Right cardiac atrium (tissue), 5 donors: Measurements from ENCODE around the gene RBBP7. TPM values are rescaled to one million over a fixed set of nuclear protein-coding genes. Genes with fewer than 3 reads are reported as not detected.
A peak's percentile ranks its signal among the peaks of the same experiment; 100 is the strongest.

ENCODE experiments used
- ATAC-seq, 2 donors: fragments of 200-7000 bp; cut with Tn5 transposase; one replicate each; pipeline versions ENCODE4 v1.8.0 to v1.9.1; 2020; ENCODE audit warnings: moderate library complexity in 2 of 2, mild to moderate bottlenecking in 1 of 2
- DNase-seq, 3 donors: peaks; one replicate each; pipeline ENCODE4 v3.0.0-alpha.2; 2020
- H3K27ac ChIP-seq: one replicate; pipeline ENCODE4 v1.5.1; 2013; ENCODE audit warnings: mild to moderate bottlenecking, low read length, control low read depth, moderate library complexity
- H3K27me3 ChIP-seq: one replicate; pipeline ENCODE4 v1.6.1; 2013; ENCODE audit not compliant: control insufficient read depth, insufficient read depth
- H3K4me1 ChIP-seq: one replicate; pipeline ENCODE4 v1.6.1; 2013; ENCODE audit warnings: low read length; ENCODE audit not compliant: control insufficient read depth, insufficient read depth
- H3K4me3 ChIP-seq: one replicate; pipeline ENCODE4 v1.5.1; 2013; ENCODE audit warnings: low read length, control low read depth
- H3K9me3 ChIP-seq: one replicate; pipeline ENCODE4 v1.6.1; 2013; ENCODE audit warnings: low read length; ENCODE audit not compliant: control insufficient read depth
- WGBS: extraction: QIAGEN DNeasy Blood & Tissue Kit; methylation state at CpG from one replicate; pipeline ENCODE4 v1.1.7; 2013; 5-methylcytosine and 5-hydroxymethylcytosine counted together
- intact Hi-C, 4 donors: fragments of 100-400 bp; cut with DNase I; formaldehyde crosslinking; loops; one replicate each; pipeline versions ENCODE4 v1.11.0 to v1.14.0; 2022 to 2023
- long read RNA-seq, 4 donors: library from polyadenylated mRNA; unstranded; transcript quantifications; one replicate each; pipeline ENCODE4 v2.0.0, GENCODE V29; 2020 to 2021
- polyA plus RNA-seq: library from polyadenylated mRNA; stranded (reverse); fragments of 200-250 nt; gene quantifications from one replicate; pipeline ENCODE4 v1.2.3, GENCODE V29; 2013
- total RNA-seq, 4 donors: library from RNA; stranded (reverse); fragmentation: NEBNext Ultra II Directional; extraction: Animal tissue kit (Norgen Biotek cat#: 25700); gene quantifications; one replicate each; pipeline ENCODE4 v1.2.1, GENCODE V29; 2021
- donor health status: healthy with polysubstance abuse.
- donor health status: DM: no; HTN: yes; CAD: no.
- donor health status: DM: no; HTN: no; CAD: no.
- donor health status: DM: no; HTN: yes; CAD: no; lungs with severe emphysema.
- donor health status: DM: yes; HTN: yes; CAD: no.

The RBBP7 gene
- total RNA-seq = 10 to 100 TPM; 86.9 to 99.3 (median 92.3) TPM
- polyA plus RNA-seq = 118 TPM
- long read RNA-seq, donor 1, transcript RBBP7-203 (12 exons, 2,333 nt) = major isoform, 190 of 245 reads
- long read RNA-seq, donor 1, transcript RBBP7-202 (12 exons, 2,036 nt) = minor isoform, 17 of 245 reads
- long read RNA-seq, donor 1, transcript RBBP7-204 (12 exons, 1,904 nt) = minor isoform, 8 of 245 reads
- long read RNA-seq, donor 1, partial matches to known transcripts = 4 of 245 reads
- long read RNA-seq, donor 1, other reads (novel, unspliced or antisense) = 26 of 245 reads
- long read RNA-seq, donor 2, transcript RBBP7-204 (12 exons, 1,904 nt) = minor isoform, 7 of 99 reads
- long read RNA-seq, donor 2, transcript RBBP7-203 (12 exons, 2,333 nt) = major isoform, 76 of 99 reads
- long read RNA-seq, donor 2, transcript RBBP7-202 (12 exons, 2,036 nt) = minor isoform, 6 of 99 reads
- long read RNA-seq, donor 2, partial matches to known transcripts = 3 of 99 reads
- long read RNA-seq, donor 2, other reads (novel, unspliced or antisense) = 7 of 99 reads
- long read RNA-seq, donor 3, transcript RBBP7-203 (12 exons, 2,333 nt) = major isoform, 412 of 502 reads
- long read RNA-seq, donor 3, transcript RBBP7-204 (12 exons, 1,904 nt) = minor isoform, 16 of 502 reads
- long read RNA-seq, donor 3, transcript RBBP7-202 (12 exons, 2,036 nt) = minor isoform, 36 of 502 reads
- long read RNA-seq, donor 3, partial matches to known transcripts = 11 of 502 reads
- long read RNA-seq, donor 3, other reads (novel, unspliced or antisense) = 26 of 502 reads
- long read RNA-seq, donor 4, transcript RBBP7-202 (12 exons, 2,036 nt) = minor isoform, 6 of 102 reads
- long read RNA-seq, donor 4, transcript RBBP7-203 (12 exons, 2,333 nt) = major isoform, 87 of 102 reads
- long read RNA-seq, donor 4, partial matches to known transcripts = 1 of 102 reads
- long read RNA-seq, donor 4, other reads (novel, unspliced or antisense) = 5 of 102 reads

DNA sequence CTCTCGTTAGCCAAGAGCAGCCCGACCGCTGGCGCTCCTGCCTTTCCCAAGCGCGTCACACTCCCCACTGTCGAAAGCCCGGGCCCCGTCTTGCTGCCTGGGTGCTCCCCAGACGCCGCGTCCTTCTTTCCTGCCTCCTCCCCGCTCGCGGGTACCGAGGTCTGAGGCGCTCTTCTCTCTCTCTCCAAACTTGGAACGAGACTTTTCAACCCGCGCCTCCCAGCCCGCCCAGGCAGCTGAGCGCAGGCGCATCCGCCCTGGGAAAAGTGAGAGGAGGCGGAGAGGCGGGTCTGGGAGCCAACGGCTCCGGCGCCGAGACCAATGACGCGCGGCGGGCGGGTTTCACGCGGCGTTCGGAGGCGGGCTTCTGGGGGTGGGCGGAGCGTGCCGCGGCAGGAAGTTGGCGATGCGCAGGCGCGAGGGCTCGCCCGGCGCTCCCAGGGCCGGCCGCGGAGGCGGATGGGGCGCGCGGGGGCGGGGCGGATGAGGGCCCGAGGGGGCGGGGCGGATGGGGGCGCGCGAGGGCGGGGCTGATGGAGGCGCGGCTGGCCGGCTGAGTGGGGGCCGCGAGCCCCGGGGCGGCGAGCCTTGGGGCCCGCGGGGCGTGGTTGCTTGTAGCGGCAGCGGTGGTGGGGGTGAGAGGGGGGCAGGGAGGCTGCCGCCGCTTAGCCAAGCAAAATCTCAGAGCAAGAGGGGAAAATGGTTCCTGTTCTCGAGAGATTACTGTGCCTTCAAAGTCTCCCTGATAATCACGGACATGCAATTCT, at the start of gene RBBP7:
TSS of gene RBBP7 (minus strand) at position 268 of the 767 bp plus-strand sequence. CDS start 309 bp downstream, outside the sequence.
- WGBS = under 1% methylated on average over 74 of the region's 84 CpGs
- H3K9me3 ChIP-seq = no peaks in the 10 kb centered on the region
- peak within 1 kb of the TSS; percentile 99 for H3K27ac ChIP-seq
- DNase-seq (peak; percentile 95 to 98 (median 96)), ATAC-seq (peak; percentile 98)
- H3K4me1 ChIP-seq = no peaks in the 10 kb centered on the region
- intact Hi-C loops = no loop called here
- peak within 1 kb of the TSS; percentile 95 for H3K4me3 ChIP-seq
- no peaks in the 10 kb centered on the region for H3K27me3 ChIP-seq

- DNase-seq = no peak
- Histone ChIP-seq H3K27ac (no peak overlapping the region), H3K27me3 (no peaks in the 10 kb centered on the region)
Measured at GRCh38 chrX:16918979-16919378, 48.8 kb upstream of the RBBP7 start.

DNA sequence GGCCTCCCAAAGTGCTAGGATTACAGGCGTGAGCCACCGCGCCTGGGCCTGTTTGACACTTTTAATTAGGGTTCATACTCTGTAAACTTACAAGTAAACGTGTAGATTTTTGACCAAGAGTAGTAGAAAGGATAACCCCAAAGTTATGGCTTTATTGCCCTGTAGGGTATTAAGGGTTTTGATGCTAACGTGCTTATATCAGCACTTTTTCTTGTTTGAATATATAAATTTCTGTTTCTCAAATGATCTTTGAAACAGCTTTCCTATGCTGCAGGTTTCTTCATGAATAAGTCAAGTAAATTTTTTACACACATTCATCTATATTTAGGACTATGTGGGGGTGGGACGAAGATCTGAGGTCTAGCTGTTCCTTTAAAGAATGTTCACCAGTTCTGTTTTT, 47.0 kb upstream of the RBBP7 start:
- Histone ChIP-seq H3K4me1 (no peaks in the 10 kb centered on the region), H3K27me3 (no peaks in the 10 kb centered on the region), H3K4me3 (no peak overlapping the region), H3K27ac (no peak overlapping the region), H3K9me3 (no peaks in the 10 kb centered on the region)
- 95% methylated on average over 6 of the region's 6 CpGs for WGBS
- no peak for ATAC-seq
- no peak for DNase-seq
- intact Hi-C loops = no loop called here

More at GRCh38 chrX:16918979-16919378, 48.8 kb upstream of the RBBP7 start:
- Histone ChIP-seq H3K4me3 (no peak overlapping the region), H3K9me3 (no peaks in the 10 kb centered on the region), H3K4me1 (no peaks in the 10 kb centered on the region)
- ATAC-seq = no peak
- intact Hi-C loops = no loop called here

- Histone ChIP-seq H3K4me1 (no peaks in the 10 kb centered on the region), H3K9me3 (no peaks in the 10 kb centered on the region), H3K27me3 (no peaks in the 10 kb centered on the region), H3K4me3 (no peak overlapping the region), H3K27ac (no peak overlapping the region)
- intact Hi-C loops = no loop called here
- 86% methylated on average over 5 of the region's 5 CpGs for WGBS
- no peak for ATAC-seq
- DNase-seq = no peak
Measured at GRCh38 chrX:16916561-16916960, 46.4 kb upstream of the RBBP7 start.

DNA sequence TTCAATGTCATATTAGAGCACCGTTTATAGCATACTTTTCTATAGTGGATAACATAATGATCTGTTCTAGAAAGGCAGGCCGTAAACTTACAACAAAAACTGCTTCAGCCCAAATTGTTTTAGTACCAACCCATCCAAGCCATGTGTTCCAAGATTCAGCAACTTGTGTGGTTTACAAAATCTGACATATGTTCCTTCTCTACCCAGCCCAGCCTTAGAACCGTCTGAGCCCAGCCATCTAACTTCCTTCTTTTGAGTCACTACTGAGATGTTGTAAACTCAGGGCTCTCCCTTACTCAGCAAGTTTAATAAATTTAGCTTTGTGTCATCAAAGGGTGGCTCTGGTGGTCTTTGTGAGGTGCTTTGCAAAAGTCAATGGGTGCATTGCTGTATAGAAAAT, 43.9 kb upstream of the RBBP7 start:
- no peak for ATAC-seq
- intact Hi-C loops = no loop called here
- no peak for DNase-seq
- 74% methylated on average over 3 of the region's 3 CpGs for WGBS
- Histone ChIP-seq H3K9me3 (no peaks in the 10 kb centered on the region), H3K27me3 (no peaks in the 10 kb centered on the region), H3K4me3 (no peak overlapping the region), H3K27ac (no peak overlapping the region), H3K4me1 (no peaks in the 10 kb centered on the region)

DNA sequence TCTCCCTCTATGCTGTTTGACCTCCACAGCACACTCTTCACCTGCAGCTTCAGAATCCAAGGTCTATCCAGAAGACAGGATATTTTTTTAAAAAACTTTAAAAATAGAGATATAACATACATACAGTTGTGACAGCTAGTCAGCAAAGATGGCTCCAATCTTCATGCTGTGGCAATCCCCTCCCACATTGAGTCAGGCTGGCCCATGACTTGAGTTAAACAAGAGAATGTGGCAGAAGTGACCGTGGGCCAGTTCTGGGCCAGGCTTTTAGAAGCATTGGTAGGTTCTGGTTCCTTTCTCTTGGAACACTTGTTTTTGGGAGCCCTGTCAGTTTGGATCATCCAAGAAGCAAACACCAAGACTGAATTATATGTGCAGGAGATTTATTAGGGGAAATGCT, 40.2 kb upstream of the RBBP7 start:
- WGBS = 87% methylated on average over 1 of the region's 1 CpG
- intact Hi-C loops = no loop called here
- no peaks in the 10 kb centered on the region for H3K27me3 ChIP-seq
- DNase-seq (no peak), ATAC-seq (no peak)
- H3K4me3 ChIP-seq = no peak overlapping the region
- no peaks in the 10 kb centered on the region for H3K4me1 ChIP-seq
- no peak overlapping the region for H3K27ac ChIP-seq
- H3K9me3 ChIP-seq = no peaks in the 10 kb centered on the region

DNA sequence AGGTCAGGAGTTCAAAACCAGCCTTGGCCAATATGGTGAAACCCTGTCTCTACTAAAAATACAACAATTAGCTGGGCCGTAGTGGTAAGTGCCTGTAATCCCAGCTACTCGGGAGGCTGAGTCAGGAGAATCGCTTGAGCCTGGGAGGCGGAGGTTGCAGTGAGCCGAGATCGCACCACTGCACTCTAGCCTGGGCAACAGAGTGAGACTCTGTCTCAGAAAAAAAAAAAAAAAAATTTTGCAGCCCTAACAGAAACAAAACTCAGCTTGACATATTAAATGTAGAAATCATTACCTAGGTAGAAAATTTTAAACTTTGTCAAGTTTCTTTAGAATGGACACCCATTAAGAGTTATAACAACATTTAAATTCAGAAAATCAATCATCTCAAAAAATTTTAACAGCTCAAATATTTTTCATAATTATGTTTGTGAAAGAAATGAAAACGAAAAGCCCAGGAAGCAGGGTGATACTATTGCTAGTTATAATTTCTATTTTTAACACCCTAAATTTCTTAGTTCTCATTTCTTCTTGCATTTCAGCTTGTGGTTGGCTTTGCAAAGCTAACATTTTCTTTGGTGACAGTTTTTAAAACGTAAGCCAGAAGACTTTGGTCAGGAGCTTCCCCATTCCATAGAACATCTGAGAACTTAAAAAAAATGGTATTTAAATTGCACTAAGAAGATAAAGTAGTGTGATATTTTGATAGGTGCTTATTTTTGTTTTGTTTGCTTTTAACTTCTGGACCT, 33.3 kb upstream of the RBBP7 start:
- DNase-seq = no peak

GRCh38 chrX:16897445-16897844, 27.3 kb upstream of the RBBP7 start:
- no peaks in the 10 kb centered on the region for H3K9me3 ChIP-seq
- no peaks in the 10 kb centered on the region for H3K27me3 ChIP-seq
- no peaks in the 10 kb centered on the region for H3K4me1 ChIP-seq
- 77% methylated on average over 2 of the region's 2 CpGs for WGBS
- ATAC-seq (no peak), DNase-seq (no peak)
- no peak overlapping the region for H3K4me3 ChIP-seq
- H3K27ac ChIP-seq = no peak overlapping the region
- intact Hi-C loops = loop anchor here in 1 of 4 donors (10.0 kb wide), 1 partner anchor 147 kb away; no protein-coding TSS in a partner anchor

More for the DNA sequence above, 33.3 kb upstream of the RBBP7 start:
- H3K9me3 ChIP-seq = no peaks in the 10 kb centered on the region
- H3K27ac ChIP-seq = no peak overlapping the region
- 75% methylated on average over 8 of the region's 8 CpGs for WGBS
- H3K4me3 ChIP-seq = no peak overlapping the region
- no peak for ATAC-seq
- no peaks in the 10 kb centered on the region for H3K27me3 ChIP-seq
- H3K4me1 ChIP-seq = no peaks in the 10 kb centered on the region
- intact Hi-C loops = no loop called here

DNA sequence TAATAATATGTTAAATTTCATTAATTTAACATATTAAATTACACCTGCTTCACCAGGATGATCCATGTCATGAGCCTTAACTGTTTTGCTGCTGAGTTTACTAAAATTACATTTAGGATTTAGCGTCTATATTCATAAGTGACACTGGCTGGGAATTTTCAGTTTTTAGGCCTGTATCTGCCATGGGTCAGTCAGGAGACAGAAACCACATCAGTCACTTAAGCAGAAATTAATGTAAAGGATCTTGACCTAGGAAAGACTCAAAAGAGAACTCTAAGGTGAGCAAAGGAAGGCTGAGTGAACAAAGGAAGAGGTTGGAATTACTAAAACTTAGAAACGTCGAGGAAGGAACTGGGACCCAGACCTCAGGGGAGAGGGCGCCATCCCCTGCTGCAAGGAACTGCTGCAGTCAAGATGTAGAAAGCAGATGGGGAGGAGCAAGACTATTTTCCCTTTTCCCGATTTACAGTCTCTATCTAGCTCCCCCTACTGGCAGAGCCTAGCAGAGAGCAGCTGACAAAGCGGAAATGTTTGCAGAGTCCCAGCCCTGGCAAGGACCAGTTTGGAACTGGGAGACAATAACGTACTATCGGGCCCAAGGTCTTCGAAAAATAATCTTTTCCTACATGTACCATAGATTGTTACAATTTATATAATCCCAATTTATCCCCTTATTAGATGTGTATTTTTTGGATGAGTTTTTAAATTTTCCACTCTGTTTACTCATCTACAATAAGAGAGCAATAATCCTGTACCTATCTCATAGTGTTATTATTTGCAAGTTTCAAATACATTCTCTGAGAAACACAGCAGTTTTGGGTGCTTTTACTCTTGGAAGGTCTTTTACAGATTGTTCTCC, 22.6 kb upstream of the RBBP7 start:
- ATAC-seq (peak; percentile 66 to 77), DNase-seq (peak; percentile 57 to 76 (median 59))
- Histone ChIP-seq H3K4me1 (no peaks in the 10 kb centered on the region), H3K9me3 (no peaks in the 10 kb centered on the region), H3K27me3 (no peaks in the 10 kb centered on the region), H3K27ac (no peak overlapping the region), H3K4me3 (no peak overlapping the region)
- intact Hi-C loops = loop anchor here in 1 of 4 donors (10.0 kb wide), 1 partner anchor 152 kb away; no protein-coding TSS in a partner anchor
- whole genome bisulfite sequencing = 13% methylated on average over 9 of the region's 9 CpGs
